HepG2 (cell line): ENCODE data around the gene NBR1. TPM values are rescaled to one million over a fixed set of nuclear protein-coding genes. Genes with fewer than 3 reads are reported as not detected.

Source experiments
- ATRX ChIP-seq: sonication (generic); formaldehyde crosslinking; IDR thresholded peaks from 2 replicates; pipeline ENCODE4 v1.4.0; 2020; ENCODE audit warnings: missing genetic modification reagents, borderline replicate concordance
- EP300 ChIP-seq, 3 experiments: sonication (generic) in 1 of 3; formaldehyde crosslinking in 1 of 3; IDR thresholded peaks; 2 replicates each; pipeline versions ENCODE4 v1.5.1 to v1.6.1; 2011 to 2020; ENCODE audit warnings: low read depth in 2 of 3, low read length in 2 of 3, borderline replicate concordance in 1 of 3, improper control_type of control experiment in 1 of 3, mild to moderate bottlenecking in 1 of 3, missing genetic modification reagents in 1 of 3, moderate library complexity in 1 of 3
- MZF1 ChIP-seq: sonication (generic); formaldehyde crosslinking; IDR thresholded peaks from 2 replicates; pipeline ENCODE4 v1.8.1; 2023; ENCODE audit warnings: mild to moderate bottlenecking, missing genetic modification reagents, borderline replicate concordance
- POLR2AphosphoS2 ChIP-seq: IDR thresholded peaks from 2 replicates; pipeline ENCODE4 v1.6.1; 2011; ENCODE audit warnings: low read depth, low read length, improper control_type of control experiment
- PPARG ChIP-seq: conservative IDR thresholded peaks from 2 replicates; pipeline ENCODE4 v1.6.1; 2016; ENCODE audit warnings: missing biosample characterization, missing genetic modification reagents
- PRDM15 ChIP-seq: sonication (generic); formaldehyde crosslinking; IDR thresholded peaks from 2 replicates; pipeline ENCODE4 v1.4.0; 2020; ENCODE audit warnings: missing genetic modification reagents
- ZBTB21 ChIP-seq: sonication (generic); formaldehyde crosslinking; IDR thresholded peaks from 2 replicates; pipeline ENCODE4 v1.4.0; 2020; ENCODE audit warnings: missing genetic modification reagents
- ZNF230 ChIP-seq: sonication (generic); formaldehyde crosslinking; IDR thresholded peaks from 2 replicates; pipeline ENCODE4 v1.4.0; 2020; ENCODE audit warnings: mild to moderate bottlenecking, missing genetic modification reagents
- ZNF558 ChIP-seq: sonication (generic); formaldehyde crosslinking; IDR thresholded peaks from 2 replicates; pipeline ENCODE4 v1.9.0; 2022; ENCODE audit warnings: mild to moderate bottlenecking, missing genetic modification reagents, borderline replicate concordance
- ZNF605 ChIP-seq: sonication (generic); formaldehyde crosslinking; IDR thresholded peaks from 2 replicates; pipeline ENCODE4 v1.8.0; 2022; ENCODE audit warnings: mild to moderate bottlenecking, missing genetic modification reagents
- ZNF644 ChIP-seq: IDR thresholded peaks from 2 replicates; pipeline ENCODE4 v1.6.1; 2016; ENCODE audit warnings: low read depth
- ZNF672 ChIP-seq: sonication (generic); formaldehyde crosslinking; IDR thresholded peaks from 2 replicates; pipeline ENCODE4 v1.8.1; 2022; ENCODE audit warnings: missing genetic modification reagents
- polyA plus RNA-seq, 8 experiments: library from polyadenylated mRNA; depleted of rRNA in 3 of 8; stranded (reverse) in 7 of 8; unstranded in 1 of 8; fragments of >200 nt; fragmentation: Illumina TruSeq in 4 of 8; extraction: Trizol in 4 of 8; gene quantifications; 2 replicates each; pipeline versions ENCODE4 v1.2.1 to v1.2.3, GENCODE V29; 2011 to 2016; ENCODE audit warnings: low read depth in 4 of 8, missing spikeins in 1 of 8, mixed read lengths in 1 of 8; ENCODE audit not compliant: insufficient read depth in 1 of 8
- total RNA-seq, 5 experiments: library from RNA; depleted of rRNA; stranded (reverse); fragments of >200 nt; fragmentation: Illumina TruSeq; extraction: Trizol; gene quantifications; 2 replicates each; pipeline ENCODE4 v1.2.3, GENCODE V29; 2016; ENCODE audit warnings: low read depth in 1 of 5
- TF ChIP-seq, protein P1 (sequence below): sonication (generic); formaldehyde crosslinking; IDR thresholded peaks from 2 replicates; pipeline ENCODE4 v1.8.0; 2022; ENCODE audit warnings: missing genetic modification reagents, low read depth, mild to moderate bottlenecking, borderline replicate concordance
- TF ChIP-seq, protein P2 (sequence below): sonication (generic); formaldehyde crosslinking; IDR thresholded peaks from 2 replicates; pipeline ENCODE4 v1.4.0; 2020; ENCODE audit warnings: missing genetic modification reagents, borderline replicate concordance
- TF ChIP-seq, protein P3 (sequence below): sonication (generic); formaldehyde crosslinking; IDR thresholded peaks from 2 replicates; pipeline ENCODE4 v1.5.1; 2020; ENCODE audit warnings: mild to moderate bottlenecking, missing genetic modification reagents, borderline replicate concordance

The NBR1 gene
- total and polyA plus RNA-seq, 2 of the 13 experiments (the other 11 are each of a cell fraction or from before 2014, with no cell fraction given) = 51.7 to 121 TPM

GRCh38 chr17:43125133-43125966 lies 45.7 kb upstream of the NBR1 start, which contains the start of gene BRCA1 (continued):
- TF ChIP-seq, protein P1, sequence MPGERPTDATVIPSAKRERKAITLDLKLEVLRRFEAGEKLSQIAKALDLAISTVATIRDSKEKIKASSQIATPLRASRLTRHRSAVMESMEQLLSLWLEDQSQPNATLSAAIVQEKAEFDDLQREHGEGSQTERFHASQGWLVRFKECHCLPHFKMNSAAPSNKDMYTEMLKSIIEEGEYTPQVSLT (CRISPR knock-in tag) = 0 out of 2 replicates have a peak, but pooled peaks have one; percentile 28
- no peak for TF ChIP-seq ZNF672 (CRISPR knock-in tag)
- TF ChIP-seq, protein P2, sequence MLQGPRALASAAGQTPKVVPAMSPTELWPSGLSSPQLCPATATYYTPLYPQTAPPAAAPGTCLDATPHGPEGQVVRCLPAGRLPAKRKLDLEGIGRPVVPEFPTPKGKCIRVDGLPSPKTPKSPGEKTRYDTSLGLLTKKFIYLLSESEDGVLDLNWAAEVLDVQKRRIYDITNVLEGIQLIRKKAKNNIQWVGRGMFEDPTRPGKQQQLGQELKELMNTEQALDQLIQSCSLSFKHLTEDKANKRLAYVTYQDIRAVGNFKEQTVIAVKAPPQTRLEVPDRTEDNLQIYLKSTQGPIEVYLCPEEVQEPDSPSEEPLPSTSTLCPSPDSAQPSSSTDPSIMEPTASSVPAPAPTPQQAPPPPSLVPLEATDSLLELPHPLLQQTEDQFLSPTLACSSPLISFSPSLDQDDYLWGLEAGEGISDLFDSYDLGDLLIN (CRISPR knock-in tag) = 0 out of 2 replicates have a peak, but pooled peaks have one; percentile 86
- TF ChIP-seq EP300 (IDR thresholded peaks at IDR 0.05; ENCODE audit: low read depth in 2 of 2, low read length in 2 of 2) = peak; percentile 45 to 73; a peak in 2 of 4 replicates
- peak; percentile 71 for TF ChIP-seq EP300 (CRISPR knock-in tag; IDR thresholded peaks at IDR 0.05; ENCODE audit: borderline replicate concordance)
- peak; percentile 97 for TF ChIP-seq ZBTB21 (CRISPR knock-in tag)
- no peak for TF ChIP-seq ATRX (CRISPR knock-in tag)
- TF ChIP-seq PPARG (CRISPR knock-in tag) = peak; percentile 97
- TF ChIP-seq, protein P3, sequence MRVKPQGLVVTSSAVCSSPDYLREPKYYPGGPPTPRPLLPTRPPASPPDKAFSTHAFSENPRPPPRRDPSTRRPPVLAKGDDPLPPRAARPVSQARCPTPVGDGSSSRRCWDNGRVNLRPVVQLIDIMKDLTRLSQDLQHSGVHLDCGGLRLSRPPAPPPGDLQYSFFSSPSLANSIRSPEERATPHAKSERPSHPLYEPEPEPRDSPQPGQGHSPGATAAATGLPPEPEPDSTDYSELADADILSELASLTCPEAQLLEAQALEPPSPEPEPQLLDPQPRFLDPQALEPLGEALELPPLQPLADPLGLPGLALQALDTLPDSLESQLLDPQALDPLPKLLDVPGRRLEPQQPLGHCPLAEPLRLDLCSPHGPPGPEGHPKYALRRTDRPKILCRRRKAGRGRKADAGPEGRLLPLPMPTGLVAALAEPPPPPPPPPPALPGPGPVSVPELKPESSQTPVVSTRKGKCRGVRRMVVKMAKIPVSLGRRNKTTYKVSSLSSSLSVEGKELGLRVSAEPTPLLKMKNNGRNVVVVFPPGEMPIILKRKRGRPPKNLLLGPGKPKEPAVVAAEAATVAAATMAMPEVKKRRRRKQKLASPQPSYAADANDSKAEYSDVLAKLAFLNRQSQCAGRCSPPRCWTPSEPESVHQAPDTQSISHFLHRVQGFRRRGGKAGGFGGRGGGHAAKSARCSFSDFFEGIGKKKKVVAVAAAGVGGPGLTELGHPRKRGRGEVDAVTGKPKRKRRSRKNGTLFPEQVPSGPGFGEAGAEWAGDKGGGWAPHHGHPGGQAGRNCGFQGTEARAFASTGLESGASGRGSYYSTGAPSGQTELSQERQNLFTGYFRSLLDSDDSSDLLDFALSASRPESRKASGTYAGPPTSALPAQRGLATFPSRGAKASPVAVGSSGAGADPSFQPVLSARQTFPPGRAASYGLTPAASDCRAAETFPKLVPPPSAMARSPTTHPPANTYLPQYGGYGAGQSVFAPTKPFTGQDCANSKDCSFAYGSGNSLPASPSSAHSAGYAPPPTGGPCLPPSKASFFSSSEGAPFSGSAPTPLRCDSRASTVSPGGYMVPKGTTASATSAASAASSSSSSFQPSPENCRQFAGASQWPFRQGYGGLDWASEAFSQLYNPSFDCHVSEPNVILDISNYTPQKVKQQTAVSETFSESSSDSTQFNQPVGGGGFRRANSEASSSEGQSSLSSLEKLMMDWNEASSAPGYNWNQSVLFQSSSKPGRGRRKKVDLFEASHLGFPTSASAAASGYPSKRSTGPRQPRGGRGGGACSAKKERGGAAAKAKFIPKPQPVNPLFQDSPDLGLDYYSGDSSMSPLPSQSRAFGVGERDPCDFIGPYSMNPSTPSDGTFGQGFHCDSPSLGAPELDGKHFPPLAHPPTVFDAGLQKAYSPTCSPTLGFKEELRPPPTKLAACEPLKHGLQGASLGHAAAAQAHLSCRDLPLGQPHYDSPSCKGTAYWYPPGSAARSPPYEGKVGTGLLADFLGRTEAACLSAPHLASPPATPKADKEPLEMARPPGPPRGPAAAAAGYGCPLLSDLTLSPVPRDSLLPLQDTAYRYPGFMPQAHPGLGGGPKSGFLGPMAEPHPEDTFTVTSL (CRISPR knock-in tag) = no peak
- 0 out of 2 replicates have a peak, but pooled peaks have one; percentile 24 for TF ChIP-seq ZNF644 (CRISPR knock-in tag)
- TF ChIP-seq POLR2AphosphoS2 = peak; percentile 83
- peak; percentile 94 for TF ChIP-seq ZNF230
- no peak for TF ChIP-seq PRDM15 (CRISPR knock-in tag)
- TF ChIP-seq ZNF558 = peak; percentile 81; the same call in 1 of the 2 replicates
- peak; percentile 74 for TF ChIP-seq ZNF605
- no peak for TF ChIP-seq MZF1
